DMS114 treated with DMSO at 0.1 percent for 48 hours (cell line): ENCODE results near the gene LAYN.

Experiments used
- DNase-seq: peaks from one replicate; lab custom pipeline; 2025; ENCODE audit not compliant: unreplicated experiment; lab: John Stamatoyannopoulos, UW

The LAYN gene

GRCh38 chr11:111530091-111530490 lies 10.4 kb upstream of the LAYN start:
- DNase-seq, result no peak

GRCh38 chr11:111531136-111531535 lies 9.4 kb upstream of the LAYN start:
- DNase-seq, result no peak

GRCh38 chr11:111531687-111532364 lies 8.7 kb upstream of the LAYN start:
- DNase-seq, result no peak

- no peak for DNase-seq
Observed at GRCh38 chr11:111532365-111532709, 8.2 kb upstream of the LAYN start.

- no peak for DNase-seq
Observed at GRCh38 chr11:111535281-111535680, 5.2 kb upstream of the LAYN start.

- DNase-seq, result no peak
Observed at GRCh38 chr11:111537336-111537860, 3.1 kb upstream of the LAYN start.

GRCh38 chr11:111538407-111539114 lies 2.0 kb upstream of the LAYN start:
- no peak for DNase-seq

GRCh38 chr11:111539426-111540113 lies 950 bp upstream of the LAYN start:
- DNase-seq, result no peak

GRCh38 chr11:111540937-111541253 lies 375 bp downstream of the LAYN start:
- no peak for DNase-seq

GRCh38 chr11:111541254-111542061 lies 938 bp downstream of the LAYN start:
- DNase-seq, result no peak

GRCh38 chr11:111542606-111543275 lies 2.2 kb downstream of the LAYN start:
- DNase-seq, result no peak

GRCh38 chr11:111548525-111548924 lies 8.0 kb downstream of the LAYN start:
- no peak for DNase-seq

GRCh38 chr11:111549196-111549868 lies 8.8 kb downstream of the LAYN start:
- no peak for DNase-seq

GRCh38 chr11:111549869-111550203 lies 9.3 kb downstream of the LAYN start:
- DNase-seq, result no peak

GRCh38 chr11:111550258-111550657 lies 9.7 kb downstream of the LAYN start:
- no peak for DNase-seq

GRCh38 chr11:111554532-111554931 lies 14.0 kb downstream of the LAYN start:
- no peak for DNase-seq

GRCh38 chr11:111555255-111555654 lies 14.7 kb downstream of the LAYN start:
- no peak for DNase-seq

- no peak for DNase-seq
Observed at GRCh38 chr11:111557425-111558111, 17.0 kb downstream of the LAYN start.

- no peak for DNase-seq
Observed at GRCh38 chr11:111559800-111560464, 19.4 kb downstream of the LAYN start.
